Measurements from ENCODE around the gene C17orf67.

Gene C17orf67

DNA sequence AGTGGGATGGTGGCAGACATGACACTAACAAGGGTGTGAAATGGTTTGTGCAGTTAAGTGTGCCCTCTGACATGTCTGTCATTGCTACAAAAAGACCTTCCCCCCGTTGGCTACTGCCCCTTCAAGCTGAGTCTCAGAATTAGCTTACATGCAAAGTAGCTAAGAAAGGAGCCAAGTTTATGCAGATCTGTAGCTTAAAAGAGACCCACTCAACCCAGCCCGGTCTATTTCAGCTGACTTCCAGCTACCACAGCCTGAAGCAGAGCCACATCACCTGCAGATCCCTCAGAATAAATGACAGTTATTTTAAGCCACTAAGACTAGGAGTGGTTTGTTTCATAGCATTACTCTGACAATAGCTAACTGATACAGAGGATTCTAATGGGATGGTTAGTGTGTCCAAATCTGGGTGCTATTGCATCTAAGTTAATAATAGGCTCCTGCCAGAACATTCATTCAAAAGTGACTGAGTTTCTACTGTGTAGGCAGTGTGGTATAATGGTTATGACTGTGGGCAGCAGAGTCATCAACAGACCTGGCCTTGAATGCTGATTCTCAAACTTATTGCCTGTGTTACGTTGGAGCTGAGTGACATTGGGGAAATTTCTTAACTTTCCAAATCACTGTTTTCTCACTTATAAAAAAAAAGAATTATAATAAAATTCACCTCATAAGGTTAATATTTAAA is 11.7 kb downstream of the C17orf67 start:
- Histone ChIP-seq H3K27me3 (ENCODE audit: control insufficient read depth, insufficient read depth, low read length, poor library complexity, severe bottlenecking) (no peaks in the 10 kb centered on the region), H3K4me1 (ENCODE audit: control insufficient read depth, insufficient read depth, low read length) (no peaks in the 10 kb centered on the region), H3K27ac (ENCODE audit: insufficient read depth, low read depth, low read length, poor library complexity, severe bottlenecking) (no peak overlapping the region), H3K36me3 (ENCODE audit: control insufficient read depth, insufficient read depth, low read length) (no peaks in the 10 kb centered on the region), H3K4me3 (ENCODE audit: insufficient read depth, low read depth, low read length) (no peak overlapping the region), H3K9me3 (ENCODE audit: control insufficient read depth, low read length) (no peaks in the 10 kb centered on the region)
- WGBS, 2 experiments = 84 to 88% methylated on average over 2 to 3 of the region's 3 CpGs

GRCh38 chr17:56820207-56820606 is 13.5 kb downstream of the C17orf67 start:
- Histone ChIP-seq H3K27ac (ENCODE audit: insufficient read depth, low read depth, low read length, poor library complexity, severe bottlenecking) (no peak overlapping the region), H3K27me3 (ENCODE audit: control insufficient read depth, insufficient read depth, low read length, poor library complexity, severe bottlenecking) (no peaks in the 10 kb centered on the region), H3K4me3 (ENCODE audit: insufficient read depth, low read depth, low read length) (no peak overlapping the region), H3K9me3 (ENCODE audit: control insufficient read depth, low read length) (no peaks in the 10 kb centered on the region), H3K36me3 (ENCODE audit: control insufficient read depth, insufficient read depth, low read length) (no peaks in the 10 kb centered on the region), H3K4me1 (ENCODE audit: control insufficient read depth, insufficient read depth, low read length) (no peaks in the 10 kb centered on the region)
- WGBS, 2 experiments = 90 to 93% methylated on average over 8 to 9 of the region's 10 CpGs

DNA sequence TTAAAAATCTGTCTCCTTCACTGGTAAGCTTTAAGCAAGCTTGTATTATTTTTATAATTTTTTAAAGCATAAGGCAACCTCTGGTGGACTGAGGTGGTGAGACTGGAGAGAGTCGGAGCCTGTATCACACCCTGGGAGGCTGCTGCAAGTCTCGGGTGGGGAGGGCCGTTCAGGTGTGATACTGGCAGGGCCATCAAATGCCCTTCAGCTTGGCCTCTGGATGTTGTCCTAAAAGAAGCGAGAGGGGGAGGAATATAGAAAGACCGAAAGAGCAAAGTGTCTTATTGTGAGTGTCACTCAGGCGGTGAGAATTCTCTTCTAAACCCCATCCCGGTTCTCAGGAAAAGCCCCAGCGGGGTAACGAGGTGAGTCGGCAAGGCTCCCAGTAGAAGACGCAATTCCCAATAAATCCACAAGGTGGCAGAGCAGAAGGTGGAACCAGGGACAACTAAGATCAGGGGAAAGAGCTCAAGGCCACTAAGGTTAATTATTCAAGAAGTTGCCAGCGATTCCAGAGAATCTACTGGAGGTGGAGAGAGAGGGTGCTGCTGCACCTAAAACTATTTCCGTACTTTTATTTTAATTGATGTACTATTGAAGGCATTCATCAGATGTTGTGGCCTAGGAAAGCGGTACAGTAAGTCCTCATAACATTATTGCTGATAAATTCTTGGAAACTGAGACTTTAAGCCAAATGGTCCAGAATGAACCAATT is 14.1 kb downstream of the C17orf67 start:
- Histone ChIP-seq H3K4me3 (ENCODE audit: insufficient read depth, low read depth, low read length) (no peak overlapping the region), H3K27me3 (ENCODE audit: control insufficient read depth, insufficient read depth, low read length, poor library complexity, severe bottlenecking) (no peaks in the 10 kb centered on the region), H3K4me1 (ENCODE audit: control insufficient read depth, insufficient read depth, low read length) (no peaks in the 10 kb centered on the region), H3K27ac (ENCODE audit: insufficient read depth, low read depth, low read length, poor library complexity, severe bottlenecking) (no peak overlapping the region), H3K36me3 (ENCODE audit: control insufficient read depth, insufficient read depth, low read length) (no peaks in the 10 kb centered on the region), H3K9me3 (ENCODE audit: control insufficient read depth, low read length) (no peaks in the 10 kb centered on the region)
- 23 to 29% methylated on average over 12 to 14 of the region's 14 CpGs for WGBS, 2 experiments

DNA sequence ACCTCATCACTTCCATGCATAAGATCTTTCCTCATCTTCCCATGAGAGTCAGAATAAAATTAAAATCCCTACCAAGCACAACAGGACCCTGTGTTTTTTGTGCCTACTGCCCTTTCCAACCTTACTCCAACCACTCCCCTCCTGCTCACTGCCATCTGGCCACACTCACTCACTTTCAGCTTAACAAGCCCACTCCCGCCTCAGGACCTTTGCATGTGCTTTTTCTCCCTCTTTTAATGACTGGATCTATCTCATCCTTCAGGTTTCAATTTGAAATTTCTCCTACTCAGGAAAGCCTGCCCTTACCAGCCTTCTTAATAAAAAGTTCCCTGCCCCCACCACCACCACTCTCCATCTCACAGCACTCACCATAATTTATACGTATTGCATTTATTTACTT is 14.7 kb downstream of the C17orf67 start:
- Histone ChIP-seq H3K27me3 (ENCODE audit: control insufficient read depth, insufficient read depth, low read length, poor library complexity, severe bottlenecking) (no peaks in the 10 kb centered on the region), H3K9me3 (ENCODE audit: control insufficient read depth, low read length) (no peaks in the 10 kb centered on the region), H3K36me3 (ENCODE audit: control insufficient read depth, insufficient read depth, low read length) (no peaks in the 10 kb centered on the region), H3K4me1 (ENCODE audit: control insufficient read depth, insufficient read depth, low read length) (no peaks in the 10 kb centered on the region), H3K27ac (ENCODE audit: insufficient read depth, low read depth, low read length, poor library complexity, severe bottlenecking) (no peak overlapping the region), H3K4me3 (ENCODE audit: insufficient read depth, low read depth, low read length) (no peak overlapping the region)
- WGBS, 2 experiments = 94 to 98% methylated on average over 2 of the region's 2 CpGs

DNA sequence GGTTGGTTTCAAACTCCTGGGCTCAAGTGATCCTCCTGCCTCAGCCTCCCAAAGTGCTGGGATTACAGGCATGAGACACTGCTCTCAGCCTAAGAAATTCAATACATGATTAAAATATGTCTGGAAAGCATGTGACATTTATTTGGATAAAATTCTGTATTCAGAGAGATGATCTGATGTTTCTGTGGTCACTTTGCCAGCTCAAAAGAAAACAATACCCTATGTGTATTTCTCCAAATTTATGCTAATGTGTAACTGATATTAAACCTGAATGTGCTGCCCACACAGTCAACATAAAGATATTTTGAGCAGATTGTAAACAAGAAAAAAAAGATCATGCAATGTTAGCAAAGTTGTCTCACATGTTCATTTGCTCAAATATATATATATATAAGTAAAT is 16.7 kb downstream of the C17orf67 start:
- Histone ChIP-seq H3K36me3 (ENCODE audit: control insufficient read depth, insufficient read depth, low read length) (no peaks in the 10 kb centered on the region), H3K4me1 (ENCODE audit: control insufficient read depth, insufficient read depth, low read length) (peaks cover 4% of the 10 kb centered on the region), H3K27ac (ENCODE audit: insufficient read depth, low read depth, low read length, poor library complexity, severe bottlenecking) (no peak overlapping the region), H3K27me3 (ENCODE audit: control insufficient read depth, insufficient read depth, low read length, poor library complexity, severe bottlenecking) (no peaks in the 10 kb centered on the region), H3K4me3 (ENCODE audit: insufficient read depth, low read depth, low read length) (no peak overlapping the region), H3K9me3 (ENCODE audit: control insufficient read depth, low read length) (no peaks in the 10 kb centered on the region)

DNA sequence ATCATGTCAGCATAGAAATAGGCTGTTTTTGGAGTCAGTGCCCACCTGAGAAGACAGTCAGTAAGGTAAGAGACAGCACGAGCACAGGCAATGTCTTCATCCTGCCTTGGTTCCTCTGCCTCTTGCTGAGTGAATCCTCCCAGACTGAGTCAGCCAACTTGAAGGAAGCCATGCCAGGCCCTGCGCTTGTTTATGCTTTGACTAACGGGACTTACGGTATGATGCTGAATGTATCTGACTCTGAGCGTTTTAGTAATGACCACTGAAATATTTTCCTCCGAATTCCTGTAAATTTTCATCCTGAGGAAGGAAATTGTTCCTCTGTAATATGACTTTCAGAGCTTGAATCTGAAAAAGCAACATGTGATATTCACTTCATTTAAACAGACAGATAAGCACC is 18.0 kb downstream of the C17orf67 start:
- H3K9me3 ChIP-seq (ENCODE audit: control insufficient read depth, low read length) = no peaks in the 10 kb centered on the region
- no peak overlapping the region for H3K4me3 ChIP-seq (ENCODE audit: insufficient read depth, low read depth, low read length)
- 90 to 94% methylated on average over 6 of the region's 6 CpGs for WGBS, 2 experiments
- H3K36me3 ChIP-seq (ENCODE audit: control insufficient read depth, insufficient read depth, low read length) = no peaks in the 10 kb centered on the region
- no peak overlapping the region for H3K27ac ChIP-seq (ENCODE audit: insufficient read depth, low read depth, low read length, poor library complexity, severe bottlenecking)
- H3K27me3 ChIP-seq (ENCODE audit: control insufficient read depth, insufficient read depth, low read length, poor library complexity, severe bottlenecking) = no peaks in the 10 kb centered on the region
- peaks cover 4% of the 10 kb centered on the region for H3K4me1 ChIP-seq (ENCODE audit: control insufficient read depth, insufficient read depth, low read length)

DNA sequence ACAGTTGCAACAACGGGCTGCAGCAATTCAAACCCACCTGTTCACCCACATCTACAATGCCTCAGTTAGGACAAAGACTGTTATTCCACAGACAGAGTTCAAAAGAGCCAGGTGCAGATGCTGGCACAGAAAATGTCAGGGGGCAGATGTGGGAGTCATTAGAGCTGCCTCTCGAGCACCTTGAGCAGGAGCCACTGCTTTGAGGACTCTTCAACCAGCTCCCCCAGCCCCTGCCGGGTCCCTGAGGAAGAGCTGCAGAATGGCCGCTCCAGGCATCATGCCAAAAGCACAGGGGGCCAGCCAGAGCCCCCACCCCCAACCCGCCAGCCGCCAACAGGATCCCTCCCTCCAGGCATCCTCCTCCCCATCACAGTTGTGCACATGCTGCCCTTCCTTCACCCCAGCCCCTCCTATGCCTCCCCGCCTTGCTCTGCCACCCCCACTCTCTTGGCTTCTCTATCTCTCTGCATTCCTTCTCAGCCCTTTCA is 20.8 kb downstream of the C17orf67 start:
- no peaks in the 10 kb centered on the region for H3K27me3 ChIP-seq (ENCODE audit: control insufficient read depth, insufficient read depth, low read length, poor library complexity, severe bottlenecking)
- no peak overlapping the region for H3K4me3 ChIP-seq (ENCODE audit: insufficient read depth, low read depth, low read length)
- H3K36me3 ChIP-seq (ENCODE audit: control insufficient read depth, insufficient read depth, low read length) = no peaks in the 10 kb centered on the region
- no peaks in the 10 kb centered on the region for H3K9me3 ChIP-seq (ENCODE audit: control insufficient read depth, low read length)
- peaks cover 4% of the 10 kb centered on the region for H3K4me1 ChIP-seq (ENCODE audit: control insufficient read depth, insufficient read depth, low read length)
- no peak overlapping the region for H3K27ac ChIP-seq (ENCODE audit: insufficient read depth, low read depth, low read length, poor library complexity, severe bottlenecking)
- 71 to 75% methylated on average over 7 of the region's 7 CpGs for WGBS, 2 experiments

DNA sequence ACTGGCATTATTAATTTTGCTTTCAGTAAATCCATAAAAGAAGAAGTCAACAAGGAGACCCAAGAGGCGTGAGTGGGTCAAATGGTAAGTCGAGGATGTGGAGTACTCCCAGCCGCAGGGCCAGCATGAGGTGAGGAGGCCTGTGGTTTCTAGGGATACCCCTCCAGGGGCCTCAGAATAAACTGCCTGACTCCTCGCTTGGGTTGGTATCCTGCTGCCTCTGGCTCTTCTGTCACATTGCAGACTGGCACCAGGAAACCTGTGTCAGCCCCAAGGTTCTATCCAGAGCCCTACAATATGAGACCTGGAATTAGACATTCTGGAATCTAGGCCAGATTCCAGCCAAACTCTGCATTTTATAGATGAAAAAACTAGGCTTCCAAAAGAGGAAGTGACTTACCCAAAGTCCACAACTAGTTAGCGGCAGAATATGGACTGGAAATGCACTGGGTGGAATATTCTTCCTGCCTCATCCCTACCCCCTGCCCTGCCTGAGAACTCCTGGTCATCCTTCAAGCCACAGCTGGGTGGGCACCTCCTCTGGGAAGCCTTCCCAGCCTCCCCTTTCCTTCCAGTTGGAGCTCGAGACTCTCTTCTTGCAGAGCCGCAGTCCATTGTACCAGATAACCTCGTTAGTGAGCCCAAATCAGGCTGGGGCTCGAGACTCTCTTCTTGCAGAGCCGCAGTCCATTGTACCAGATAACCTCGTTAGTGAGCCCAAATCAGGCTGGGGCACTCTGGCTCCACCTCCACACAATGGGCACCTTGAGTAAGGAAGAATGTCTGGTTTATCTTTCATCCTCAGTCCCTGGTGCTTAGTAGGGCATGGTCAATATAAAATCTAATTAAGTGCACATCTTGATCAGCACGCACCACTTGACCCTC is 22.6 kb downstream of the C17orf67 start:
- 86 to 87% methylated on average over 12 of the region's 12 CpGs for WGBS, 2 experiments

DNA sequence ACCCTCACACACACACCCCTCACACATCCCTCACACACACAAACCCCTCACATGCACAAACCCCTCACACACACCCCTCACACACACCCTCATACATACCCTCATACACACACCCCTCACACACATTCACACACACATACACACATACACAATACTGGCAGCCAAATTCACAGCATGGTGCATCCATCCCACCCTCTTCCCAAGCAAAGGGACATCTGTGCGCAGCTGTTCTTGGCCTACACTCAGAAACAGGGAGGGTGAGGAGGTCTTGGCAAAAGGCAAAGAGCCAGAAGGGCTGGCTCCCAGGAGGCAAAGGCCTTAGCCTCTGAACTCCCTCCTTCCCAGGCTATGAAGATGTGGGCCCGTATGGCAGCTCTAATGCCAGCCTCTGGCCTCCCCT is 23.4 kb downstream of the C17orf67 start:
- Histone ChIP-seq H3K9me3 (ENCODE audit: control insufficient read depth, low read length) (no peaks in the 10 kb centered on the region), H3K27ac (ENCODE audit: insufficient read depth, low read depth, low read length, poor library complexity, severe bottlenecking) (no peak overlapping the region), H3K27me3 (ENCODE audit: control insufficient read depth, insufficient read depth, low read length, poor library complexity, severe bottlenecking) (no peaks in the 10 kb centered on the region), H3K4me1 (ENCODE audit: control insufficient read depth, insufficient read depth, low read length) (peaks cover 4% of the 10 kb centered on the region), H3K36me3 (ENCODE audit: control insufficient read depth, insufficient read depth, low read length) (no peaks in the 10 kb centered on the region), H3K4me3 (ENCODE audit: insufficient read depth, low read depth, low read length) (no peak overlapping the region)
- 93 to 96% methylated on average over 2 of the region's 2 CpGs for WGBS, 2 experiments

More for the DNA sequence above, 22.6 kb downstream of the C17orf67 start:
- no peaks in the 10 kb centered on the region for H3K9me3 ChIP-seq (ENCODE audit: control insufficient read depth, low read length)
- H3K4me3 ChIP-seq (ENCODE audit: insufficient read depth, low read depth, low read length) = no peak overlapping the region
- no peaks in the 10 kb centered on the region for H3K27me3 ChIP-seq (ENCODE audit: control insufficient read depth, insufficient read depth, low read length, poor library complexity, severe bottlenecking)
- H3K36me3 ChIP-seq (ENCODE audit: control insufficient read depth, insufficient read depth, low read length) = no peaks in the 10 kb centered on the region
- peaks cover 4% of the 10 kb centered on the region for H3K4me1 ChIP-seq (ENCODE audit: control insufficient read depth, insufficient read depth, low read length)
- no peak overlapping the region for H3K27ac ChIP-seq (ENCODE audit: insufficient read depth, low read depth, low read length, poor library complexity, severe bottlenecking)

DNA sequence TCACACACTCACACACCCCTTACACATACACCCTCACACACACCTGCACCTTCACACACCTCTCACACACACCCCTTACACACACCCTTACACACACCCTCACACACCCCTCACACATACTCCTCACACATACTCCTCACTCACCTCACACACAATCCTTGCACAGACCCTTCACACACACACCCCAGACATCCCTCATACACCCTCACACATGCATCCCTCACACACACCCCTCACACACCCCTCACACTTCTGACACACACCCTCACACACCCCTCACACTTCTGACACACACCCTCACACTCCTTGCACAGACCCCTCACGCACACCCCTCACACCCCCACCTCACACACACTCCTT is 23.9 kb downstream of the C17orf67 start:
- 86 to 93% methylated on average over 1 of the region's 1 CpG for WGBS, 2 experiments

More for the DNA sequence above, 23.9 kb downstream of the C17orf67 start:
- H3K36me3 ChIP-seq (ENCODE audit: control insufficient read depth, insufficient read depth, low read length) = no peaks in the 10 kb centered on the region
- no peak overlapping the region for H3K27ac ChIP-seq (ENCODE audit: insufficient read depth, low read depth, low read length, poor library complexity, severe bottlenecking)
- peaks cover 4% of the 10 kb centered on the region for H3K4me1 ChIP-seq (ENCODE audit: control insufficient read depth, insufficient read depth, low read length)
- H3K4me3 ChIP-seq (ENCODE audit: insufficient read depth, low read depth, low read length) = no peak overlapping the region
- H3K9me3 ChIP-seq (ENCODE audit: control insufficient read depth, low read length) = no peaks in the 10 kb centered on the region
- no peaks in the 10 kb centered on the region for H3K27me3 ChIP-seq (ENCODE audit: control insufficient read depth, insufficient read depth, low read length, poor library complexity, severe bottlenecking)
